IMR-90 (cell line): ENCODE results near the gene EVX1. TPM values are rescaled to one million over a fixed set of nuclear protein-coding genes. Genes with fewer than 3 reads are reported as not detected.

ENCODE experiments used
- ATAC-seq: fragments of 200-7000 bp; cut with Tn5 transposase; 2 replicates; pipeline ENCODE4 v1.9.1; 2020; ENCODE audit warnings: low read depth, mild to moderate bottlenecking, moderate library complexity
- BruUV-seq: library from RNA; stranded (reverse); fragments of 400-500 nt; replicated peaks from 2 replicates; lab custom pipeline; 2021; lab: Mats Ljungman, UMichigan
- CTCF ChIA-PET: fragments of 300-600 bp; formaldehyde crosslinking; extraction: SDS; loops from one replicate; lab custom pipeline; 2021; ENCODE audit warnings: antibody characterized with exemption; lab: Yijun Ruan, JAX
- POLR2A ChIA-PET: fragments of 300-600 bp; sonication (Branson Sonifier 250); formaldehyde crosslinking; loops from one replicate; lab custom pipeline; 2022; ENCODE audit warnings: antibody characterized with exemption; ENCODE audit not compliant: unreplicated experiment; lab: Charles Lee
- DNase-seq: peaks from one replicate; pipeline ENCODE4 v3.0.0; 2013
- H2AFZ ChIP-seq: replicated peaks from 2 replicates; pipeline ENCODE3; 2013; ENCODE audit warnings: low read length, mild to moderate bottlenecking; ENCODE audit not compliant: poor library complexity
- H2AK5ac ChIP-seq: 2 replicates; pipeline ENCODE4 v1.6.1; 2013; ENCODE audit warnings: low read depth, low read length, inconsistent platforms
- H2AK9ac ChIP-seq: replicated peaks from 2 replicates; pipeline ENCODE3; 2013; ENCODE audit warnings: mild to moderate bottlenecking, low read depth, low read length, moderate library complexity; ENCODE audit not compliant: poor library complexity
- H2BK120ac ChIP-seq: 2 replicates; pipeline ENCODE4 v1.6.1; 2013; ENCODE audit warnings: low read depth, low read length, inconsistent platforms
- H2BK15ac ChIP-seq: 3 replicates; pipeline ENCODE4 v1.6.1; 2013; ENCODE audit warnings: low read depth, low read length, inconsistent platforms
- H2BK20ac ChIP-seq: 2 replicates; pipeline ENCODE4 v1.6.1; 2013; ENCODE audit warnings: low read depth, mild to moderate bottlenecking, inconsistent platforms, low read length, moderate library complexity
- H2BK5ac ChIP-seq: 2 replicates; pipeline ENCODE4 v1.6.1; 2013; ENCODE audit warnings: mild to moderate bottlenecking, low read depth, low read length, inconsistent platforms; ENCODE audit not compliant: poor library complexity, severe bottlenecking
- H3K14ac ChIP-seq: replicated peaks from 2 replicates; pipeline ENCODE4 v1.6.1; 2013; ENCODE audit warnings: low read depth, low read length, inconsistent platforms
- H3K18ac ChIP-seq: 2 replicates; pipeline ENCODE4 v1.6.1; 2013; ENCODE audit warnings: low read depth, low read length, control low read depth
- H3K23ac ChIP-seq: 2 replicates; pipeline ENCODE4 v1.6.1; 2013; ENCODE audit warnings: low read depth, low read length, inconsistent platforms
- H3K27ac ChIP-seq: 2 replicates; pipeline ENCODE4 v1.5.1; 2013; ENCODE audit warnings: mild to moderate bottlenecking, control low read depth, low read length; ENCODE audit not compliant: insufficient read depth
- H3K27me3 ChIP-seq: 2 replicates; pipeline ENCODE4 v1.6.1; 2013; ENCODE audit warnings: low read length; ENCODE audit not compliant: control insufficient read depth, insufficient read depth
- H3K36me3 ChIP-seq: 2 replicates; pipeline ENCODE4 v1.6.1; 2013; ENCODE audit warnings: low read length, mixed read lengths; ENCODE audit not compliant: control insufficient read depth, insufficient read depth
- H3K4ac ChIP-seq: 2 replicates; pipeline ENCODE4 v1.6.1; 2013; ENCODE audit warnings: low read depth, low read length, inconsistent platforms
- H3K4me1 ChIP-seq: 2 replicates; pipeline ENCODE4 v1.6.1; 2013; ENCODE audit warnings: low read length, mixed read lengths; ENCODE audit not compliant: control insufficient read depth, insufficient read depth
- H3K4me2 ChIP-seq: 2 replicates; pipeline ENCODE4 v1.6.1; 2013; ENCODE audit warnings: low read depth, mild to moderate bottlenecking, control low read depth, low read length, moderate library complexity
- H3K4me3 ChIP-seq: 2 replicates; pipeline ENCODE4 v1.5.1; 2013; ENCODE audit warnings: low read depth, mild to moderate bottlenecking, control low read depth, low read length, moderate library complexity; ENCODE audit not compliant: insufficient read depth
- H3K56ac ChIP-seq: 2 replicates; pipeline ENCODE4 v1.6.1; 2013; ENCODE audit warnings: low read length, inconsistent platforms; ENCODE audit not compliant: insufficient read depth; ENCODE audit errors: extremely low read depth
- H3K79me1 ChIP-seq, 2 experiments: 2 replicates each; pipeline ENCODE4 v1.6.1; 2013; ENCODE audit warnings: low read length in 2 of 2, inconsistent platforms in 1 of 2, low read depth in 1 of 2
- H3K9ac ChIP-seq: 2 replicates; pipeline ENCODE4 v1.6.1; 2013; ENCODE audit warnings: low read depth, low read length, control low read depth
- H3K9me1 ChIP-seq: 2 replicates; pipeline ENCODE4 v1.6.1; 2013; ENCODE audit warnings: low read length, inconsistent platforms; ENCODE audit not compliant: insufficient read depth
- H3K9me3 ChIP-seq: 2 replicates; pipeline ENCODE4 v1.6.1; 2013; ENCODE audit warnings: low read length; ENCODE audit not compliant: control insufficient read depth, insufficient read depth
- H4K20me1 ChIP-seq: 2 replicates; pipeline ENCODE4 v1.6.1; 2013; ENCODE audit warnings: low read length, inconsistent platforms; ENCODE audit not compliant: insufficient read depth
- H4K5ac ChIP-seq: 2 replicates; pipeline ENCODE4 v1.6.1; 2013; ENCODE audit warnings: mild to moderate bottlenecking, low read depth, low read length, control low read depth
- H4K8ac ChIP-seq, 2 experiments: 2 replicates each; pipeline ENCODE4 v1.6.1; 2013; ENCODE audit warnings: low read depth in 2 of 2, low read length in 2 of 2, control low read depth in 1 of 2, inconsistent platforms in 1 of 2
- H4K91ac ChIP-seq: 2 replicates; pipeline ENCODE4 v1.6.1; 2013; ENCODE audit warnings: low read depth, low read length, inconsistent platforms; ENCODE audit not compliant: insufficient read depth
- BHLHE40 ChIP-seq: fragments of 150-350 bp; IDR thresholded peaks from 2 replicates; pipeline ENCODE4 v1.6.1; 2016; ENCODE audit warnings: mild to moderate bottlenecking, low read depth, low read length
- CEBPB ChIP-seq: IDR thresholded peaks from 2 replicates; pipeline ENCODE4 v1.6.1; 2012; ENCODE audit warnings: low read depth, low read length, improper control_type of control experiment
- CHD1 ChIP-seq: IDR thresholded peaks from 2 replicates; pipeline ENCODE4 v1.6.1; 2012; ENCODE audit warnings: low read depth, low read length, improper control_type of control experiment
- ELK1 ChIP-seq: fragments of 150-350 bp; IDR thresholded peaks from 2 replicates; pipeline ENCODE4 v1.6.1; 2016; ENCODE audit warnings: low read depth, mild to moderate bottlenecking, low read length, moderate library complexity, borderline replicate concordance
- FOS ChIP-seq: fragments of 150-350 bp; IDR thresholded peaks from 2 replicates; pipeline ENCODE4 v1.6.1; 2016; ENCODE audit warnings: low read depth, low read length
- MAFK ChIP-seq: IDR thresholded peaks from 2 replicates; pipeline ENCODE4 v1.6.1; 2012; ENCODE audit warnings: low read depth, low read length, improper control_type of control experiment
- MAZ ChIP-seq: IDR thresholded peaks from 2 replicates; pipeline ENCODE4 v1.6.1; 2012; ENCODE audit warnings: low read depth, mild to moderate bottlenecking, low read length, improper control_type of control experiment, moderate library complexity, borderline replicate concordance
- MXI1 ChIP-seq: IDR thresholded peaks from 2 replicates; pipeline ENCODE4 v1.6.1; 2012; ENCODE audit warnings: low read depth, mild to moderate bottlenecking, low read length, moderate library complexity, borderline replicate concordance
- NFE2L2 ChIP-seq: fragments of 150-350 bp; IDR thresholded peaks from 2 replicates; pipeline ENCODE4 v1.6.1; 2016; ENCODE audit warnings: low read depth, mild to moderate bottlenecking, low read length
- POLR2A ChIP-seq: IDR thresholded peaks from 2 replicates; pipeline ENCODE4 v1.6.1; 2012; ENCODE audit warnings: mild to moderate bottlenecking, low read depth, low read length
- RAD21 ChIP-seq: IDR thresholded peaks from 2 replicates; pipeline ENCODE4 v1.6.1; 2012; ENCODE audit warnings: low read length, improper control_type of control experiment
- RCOR1 ChIP-seq: IDR thresholded peaks from 2 replicates; pipeline ENCODE4 v1.6.1; 2012; ENCODE audit warnings: mild to moderate bottlenecking, low read length, improper control_type of control experiment; ENCODE audit not compliant: insufficient replicate concordance
- RFX5 ChIP-seq: IDR thresholded peaks from 2 replicates; pipeline ENCODE4 v1.8.0; 2012; ENCODE audit warnings: low read depth, mild to moderate bottlenecking, low read length, moderate library complexity
- SMC3 ChIP-seq: fragments of 150-350 bp; IDR thresholded peaks from 2 replicates; pipeline ENCODE4 v1.6.1; 2016; ENCODE audit warnings: low read depth, mild to moderate bottlenecking, antibody characterized with exemption, low read length, moderate library complexity
- WGBS, 2 experiments: methylation state at CpG; one replicate each; pipeline versions ENCODE4 v1.1.5 to v1.1.7; 2013; ENCODE audit warnings: missing lambda C conversion rate in 2 of 2; ENCODE audit not compliant: insufficient read length in 1 of 2; ENCODE audit errors: extremely low coverage in 2 of 2; 5-methylcytosine and 5-hydroxymethylcytosine counted together
- dilution Hi-C: fragments of 300-500 bp; cut with HindIII; formaldehyde crosslinking; loops from one replicate; pipeline ENCODE4 v1.14.3; 2018; ENCODE audit warnings: low sequenced_read_pairs; ENCODE audit not compliant: unreplicated experiment
- in situ Hi-C: fragments of 300-500 bp; cut with MboI; formaldehyde crosslinking; loops from 3 replicates; pipeline ENCODE4 v1.14.3; 2019; ENCODE audit warnings: low sequenced_read_pairs, inconsistent platforms, mixed read lengths
- intact Hi-C: fragments of 100-400 bp; cut with micrococcal nuclease; formaldehyde crosslinking; loops from 2 replicates; pipeline ENCODE4 v1.10.0; 2022
- polyA plus RNA-seq, 3 experiments: library from polyadenylated mRNA; depleted of rRNA; stranded (reverse); fragments of >200 nt; gene quantifications; 2 replicates each; pipeline ENCODE4 v1.2.3, GENCODE V29; 2012; ENCODE audit warnings: low replicate concordance in 1 of 3
- total RNA-seq: library from RNA; depleted of rRNA; stranded (reverse); fragments of >200 nt; gene quantifications from 2 replicates; pipeline ENCODE4 v1.2.3, GENCODE V29; 2012
- TF ChIP-seq, protein P1 (sequence below): fragments of 150-350 bp; IDR thresholded peaks from 2 replicates; pipeline ENCODE4 v1.6.1; 2017; ENCODE audit warnings: mild to moderate bottlenecking, antibody characterized with exemption, low read length, low read depth
- TF ChIP-seq, protein P2 (sequence below): conservative IDR thresholded peaks from 2 replicates; pipeline ENCODE4 v1.5.1; 2012; ENCODE audit warnings: mild to moderate bottlenecking, low read depth, low read length, improper control_type of control experiment

Gene EVX1
- total and polyA plus RNA-seq, 2 of the 4 experiments (the other 2 are of a cell fraction): not detected

DNA sequence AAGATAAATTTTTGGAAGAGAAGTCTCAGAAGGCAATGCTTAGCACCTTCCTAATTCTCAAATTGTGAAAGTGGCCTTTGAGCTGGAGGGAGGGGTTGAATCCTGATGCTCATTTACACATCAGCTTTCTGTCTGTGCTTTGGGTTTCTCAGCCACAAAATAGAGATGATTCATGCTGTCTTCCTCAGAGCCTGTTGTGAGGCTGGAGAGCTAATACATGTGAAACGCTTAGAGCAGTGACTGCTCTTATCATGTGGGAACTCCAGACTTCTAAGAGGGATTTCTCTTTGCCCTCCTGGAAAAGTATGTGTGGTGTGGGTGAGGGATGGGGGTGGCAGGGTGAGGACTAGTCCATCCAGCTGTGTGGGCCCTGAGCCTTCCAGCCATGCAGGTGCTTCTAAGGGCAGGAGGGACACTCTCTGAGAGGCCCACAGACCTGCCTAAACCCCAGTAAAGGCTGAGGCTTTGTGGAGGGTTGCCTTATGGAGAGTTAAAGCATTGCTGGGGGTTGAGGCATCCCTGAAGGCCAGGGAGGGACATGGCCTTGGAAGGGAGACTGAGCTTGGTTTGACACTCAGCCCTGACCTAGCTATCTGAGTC is 4.8 kb upstream of the EVX1 start:
- H4K91ac ChIP-seq: no peak overlapping the region
- intact Hi-C loops (no loop called here), in situ Hi-C loops (no loop called here), dilution Hi-C loops (no loop called here)
- no peak overlapping the region for H3K14ac ChIP-seq
- H2AFZ ChIP-seq: no peak overlapping the region
- H2AK5ac ChIP-seq: no peak overlapping the region
- no peak overlapping the region for H3K4me2 ChIP-seq
- no peak overlapping the region for H3K9ac ChIP-seq
- H2BK20ac ChIP-seq: no peak overlapping the region
- H4K5ac ChIP-seq: no peak overlapping the region
- H3K27me3 ChIP-seq: peaks cover 94% of the 10 kb centered on the region
- H4K8ac ChIP-seq: no peak overlapping the region
- TF ChIP-seq CEBPB (no peak), POLR2A (no peak), MXI1 (no peak), MAZ (no peak), NFE2L2 (no peak), CHD1 (no peak), SMC3 (no peak), RAD21 (no peak), RCOR1 (no peak), FOS (no peak), ELK1 (no peak), BHLHE40 (no peak), RFX5 (no peak), MAFK (no peak)
- TF ChIP-seq, protein P1, sequence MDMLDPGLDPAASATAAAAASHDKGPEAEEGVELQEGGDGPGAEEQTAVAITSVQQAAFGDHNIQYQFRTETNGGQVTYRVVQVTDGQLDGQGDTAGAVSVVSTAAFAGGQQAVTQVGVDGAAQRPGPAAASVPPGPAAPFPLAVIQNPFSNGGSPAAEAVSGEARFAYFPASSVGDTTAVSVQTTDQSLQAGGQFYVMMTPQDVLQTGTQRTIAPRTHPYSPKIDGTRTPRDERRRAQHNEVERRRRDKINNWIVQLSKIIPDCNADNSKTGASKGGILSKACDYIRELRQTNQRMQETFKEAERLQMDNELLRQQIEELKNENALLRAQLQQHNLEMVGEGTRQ: no peak
- TF ChIP-seq, protein P2, sequence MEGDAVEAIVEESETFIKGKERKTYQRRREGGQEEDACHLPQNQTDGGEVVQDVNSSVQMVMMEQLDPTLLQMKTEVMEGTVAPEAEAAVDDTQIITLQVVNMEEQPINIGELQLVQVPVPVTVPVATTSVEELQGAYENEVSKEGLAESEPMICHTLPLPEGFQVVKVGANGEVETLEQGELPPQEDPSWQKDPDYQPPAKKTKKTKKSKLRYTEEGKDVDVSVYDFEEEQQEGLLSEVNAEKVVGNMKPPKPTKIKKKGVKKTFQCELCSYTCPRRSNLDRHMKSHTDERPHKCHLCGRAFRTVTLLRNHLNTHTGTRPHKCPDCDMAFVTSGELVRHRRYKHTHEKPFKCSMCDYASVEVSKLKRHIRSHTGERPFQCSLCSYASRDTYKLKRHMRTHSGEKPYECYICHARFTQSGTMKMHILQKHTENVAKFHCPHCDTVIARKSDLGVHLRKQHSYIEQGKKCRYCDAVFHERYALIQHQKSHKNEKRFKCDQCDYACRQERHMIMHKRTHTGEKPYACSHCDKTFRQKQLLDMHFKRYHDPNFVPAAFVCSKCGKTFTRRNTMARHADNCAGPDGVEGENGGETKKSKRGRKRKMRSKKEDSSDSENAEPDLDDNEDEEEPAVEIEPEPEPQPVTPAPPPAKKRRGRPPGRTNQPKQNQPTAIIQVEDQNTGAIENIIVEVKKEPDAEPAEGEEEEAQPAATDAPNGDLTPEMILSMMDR: no peak
- no peak overlapping the region for H3K56ac ChIP-seq
- no peaks in the 10 kb centered on the region for H4K20me1 ChIP-seq
- no peak overlapping the region for H2BK5ac ChIP-seq
- no peaks in the 10 kb centered on the region for H3K36me3 ChIP-seq
- no peaks in the 10 kb centered on the region for H3K4me1 ChIP-seq
- H3K23ac ChIP-seq: no peak overlapping the region
- no peak overlapping the region for H3K27ac ChIP-seq
- no peak overlapping the region for H2AK9ac ChIP-seq
- BruUV-seq: no TSS peak
- ChIA-PET CTCF (interaction anchor here (0.5 kb wide), 1 partner anchor 195 kb away, joined by 4 read pairs; no protein-coding TSS in a partner anchor), POLR2A (no interaction called here)
- H2BK120ac ChIP-seq: no peak overlapping the region
- peak; percentile 5 for DNase-seq
- no peaks in the 10 kb centered on the region for H3K79me1 ChIP-seq
- no peak overlapping the region for H2BK15ac ChIP-seq
- 100% methylated on average over 1 of the region's 1 CpG; no CpG with 5 or more reads in 1 of the 2 experiments for WGBS, 2 experiments
- H3K9me3 ChIP-seq: peaks cover 11% of the 10 kb centered on the region; the same call in 1 of the 2 replicates
- no peak overlapping the region for H3K18ac ChIP-seq
- H3K4ac ChIP-seq: no peak overlapping the region
- no peak for ATAC-seq
- no peaks in the 10 kb centered on the region for H3K9me1 ChIP-seq
- no peak overlapping the region for H3K4me3 ChIP-seq
